Effector CD8-positive, alpha-beta T cell (primary cell): ENCODE results near the gene FUCA1.
"Not testable (repeated sequence)": the region's sequence is repeated elsewhere in the genome, so short reads cannot be mapped to it uniquely, and the experiment has no call there.

Experiments
- DNase-seq: peaks from one replicate; lab custom pipeline; 2025; lab: John Stamatoyannopoulos, UW

FUCA1 gene

DNA sequence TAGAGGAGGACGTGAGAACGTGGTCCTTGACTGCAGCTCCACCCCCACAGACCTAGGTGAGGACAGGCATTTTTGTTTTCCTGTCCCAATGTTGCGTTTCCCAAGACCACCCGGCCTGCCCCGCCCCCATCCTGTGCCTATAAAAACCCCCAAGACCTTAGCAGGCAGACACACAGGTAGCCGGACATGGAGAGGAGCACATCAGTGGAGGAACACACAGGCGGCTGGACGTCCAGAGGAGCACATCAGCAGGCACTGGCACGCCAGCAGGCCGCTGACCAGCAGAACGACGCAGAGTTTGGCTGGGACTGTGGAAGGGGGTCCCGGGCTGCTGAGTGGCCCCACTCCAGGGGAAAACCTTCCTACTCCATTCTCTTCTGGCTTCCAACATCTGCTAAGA, 30.2 kb downstream of the FUCA1 start:
- DNase-seq = no peak

GRCh38 chr1:23836037-23836436, 32.1 kb downstream of the FUCA1 start:
- DNase-seq = no peak

GRCh38 chr1:23834156-23834555, 33.9 kb downstream of the FUCA1 start:
- DNase-seq = not testable (repeated sequence)

DNA sequence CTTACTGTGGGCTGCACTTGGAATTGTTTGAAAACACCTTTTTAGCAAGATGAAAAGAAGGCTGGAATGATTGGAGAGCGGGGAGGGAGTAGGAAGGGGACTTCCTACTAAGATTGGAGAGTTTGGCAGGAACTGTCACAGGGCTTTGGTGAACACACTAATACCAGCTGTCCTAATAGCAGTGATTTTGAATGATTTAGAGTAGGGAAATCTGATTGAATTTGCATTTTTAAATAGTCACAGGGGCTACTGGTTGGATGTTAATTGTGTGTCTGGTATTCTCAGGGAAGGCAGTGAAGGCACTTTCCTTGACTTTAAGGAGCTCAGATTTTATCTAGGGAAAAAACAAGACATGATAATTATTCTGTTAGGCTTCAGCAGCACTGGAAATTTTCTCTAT, 40.4 kb downstream of the FUCA1 start:
- DNase-seq = no peak

DNA sequence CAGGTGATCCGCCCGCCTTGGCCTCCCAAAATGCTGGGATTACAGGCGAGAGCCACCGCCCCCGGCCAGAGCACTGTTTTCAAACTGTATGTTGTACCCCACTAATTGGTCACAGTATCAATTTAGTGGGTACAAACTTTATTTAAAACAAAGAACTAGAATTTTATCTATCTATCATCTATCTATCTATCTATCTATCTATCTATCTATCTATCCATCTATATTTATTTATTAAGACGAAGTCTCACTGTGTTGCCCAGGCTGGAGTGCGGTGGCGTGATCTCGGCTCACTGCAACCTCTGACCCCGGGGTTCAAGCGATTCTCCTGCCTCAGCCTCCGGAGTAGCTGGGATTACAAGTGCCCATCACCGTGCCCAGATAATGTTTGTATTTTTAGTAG, 41.5 kb downstream of the FUCA1 start:
- not testable (repeated sequence) for DNase-seq

DNA sequence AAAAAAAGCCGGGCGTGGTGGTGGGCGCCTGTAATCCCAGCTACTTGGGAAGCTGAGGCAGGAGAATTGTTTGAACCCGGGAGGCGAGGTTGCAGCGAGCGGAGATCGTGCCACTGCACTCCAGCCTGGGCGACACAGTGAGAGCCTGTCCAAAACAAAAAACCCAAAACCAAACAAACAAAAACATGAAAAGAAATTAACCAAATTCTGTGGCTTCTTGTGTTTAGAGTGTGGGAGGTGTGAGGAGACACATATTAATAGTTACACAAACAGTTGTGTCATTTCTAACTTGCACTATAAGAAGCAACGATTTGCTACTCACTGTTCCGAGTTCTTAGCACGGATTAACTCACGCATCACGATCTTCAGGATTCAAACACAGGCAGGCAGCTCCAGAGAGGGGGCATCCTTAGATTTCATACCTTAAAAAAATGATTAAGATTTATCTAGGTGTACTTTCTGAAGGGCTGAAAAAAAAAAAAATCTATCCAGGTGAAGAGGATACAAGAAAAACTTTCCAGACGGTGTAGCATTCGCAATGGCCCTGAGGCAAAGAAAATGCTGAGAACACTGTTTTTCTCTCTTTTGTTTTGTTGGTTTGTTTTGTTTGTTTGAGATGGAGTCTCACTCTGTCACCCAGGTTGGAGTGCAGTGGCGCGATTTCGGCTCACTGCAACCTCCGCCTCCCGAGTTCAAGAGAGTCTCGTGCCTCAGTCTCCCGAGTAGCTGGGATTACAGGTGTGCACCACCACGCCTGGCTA, 42.1 kb downstream of the FUCA1 start:
- DNase-seq = no peak

DNA sequence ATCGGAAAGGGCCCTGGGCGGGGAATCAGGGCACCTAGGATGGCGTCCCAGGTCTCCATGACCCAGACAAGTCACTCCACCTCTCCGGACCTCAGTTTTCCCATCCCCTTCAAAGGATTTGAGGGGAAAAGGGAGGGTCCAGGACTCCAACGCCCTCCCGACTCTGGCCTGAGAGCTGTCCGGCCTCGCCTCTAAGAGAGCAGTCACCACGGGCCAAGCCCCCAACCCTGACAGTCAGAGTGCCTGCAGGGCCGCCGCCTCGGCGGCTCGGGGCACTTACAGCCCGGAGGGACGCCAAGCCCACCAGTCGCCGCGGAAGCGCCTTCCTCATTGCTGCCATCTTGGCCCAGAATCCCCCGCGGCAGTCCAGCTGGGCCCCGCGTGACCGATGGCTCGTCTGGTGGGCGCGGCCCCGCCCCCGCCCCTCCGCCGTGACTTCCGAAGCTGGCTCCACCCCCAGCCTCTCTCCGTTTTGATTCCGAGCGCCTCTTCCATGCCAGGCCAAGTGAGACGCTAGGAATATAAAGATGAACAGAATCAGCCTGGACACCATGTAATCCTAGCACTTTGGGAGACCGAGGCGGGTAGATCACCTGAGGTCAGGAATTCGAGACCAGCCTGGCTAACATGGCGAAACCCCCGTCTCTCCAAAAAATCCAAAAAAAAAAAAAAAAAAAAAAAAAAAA, 42.9 kb downstream of the FUCA1 start, which contains the start of gene HMGCL:
HMGCL (minus strand) TSS at position 354 of the 686 bp plus-strand sequence; CDS start at position 340, 14 bp downstream.
- peak; percentile 83 for DNase-seq

GRCh38 chr1:23824711-23825075, 43.4 kb downstream of the FUCA1 start:
- no peak for DNase-seq

GRCh38 chr1:23823767-23824166, 44.3 kb downstream of the FUCA1 start:
- DNase-seq = no peak

DNA sequence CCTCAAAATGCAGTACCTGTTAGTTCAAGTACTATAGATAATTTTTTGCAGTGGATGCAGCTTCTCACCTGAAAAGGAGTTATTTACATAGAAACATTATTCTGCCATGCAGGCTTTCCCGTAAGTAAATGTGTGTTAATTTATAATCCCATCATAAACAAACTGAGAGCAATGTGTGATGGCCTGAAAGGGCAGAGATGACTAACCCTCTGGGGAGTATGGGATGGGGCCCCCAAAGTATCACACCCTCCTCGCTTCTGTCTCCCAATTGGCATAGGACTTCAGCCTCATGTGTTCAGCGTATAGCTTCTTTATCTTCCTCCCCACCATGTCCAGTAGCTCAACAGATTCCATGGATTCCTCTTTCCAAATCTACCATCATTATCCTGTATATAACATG, 50.5 kb downstream of the FUCA1 start:
- no peak for DNase-seq

GRCh38 chr1:23816906-23817305, 51.2 kb downstream of the FUCA1 start:
- DNase-seq = no peak

DNA sequence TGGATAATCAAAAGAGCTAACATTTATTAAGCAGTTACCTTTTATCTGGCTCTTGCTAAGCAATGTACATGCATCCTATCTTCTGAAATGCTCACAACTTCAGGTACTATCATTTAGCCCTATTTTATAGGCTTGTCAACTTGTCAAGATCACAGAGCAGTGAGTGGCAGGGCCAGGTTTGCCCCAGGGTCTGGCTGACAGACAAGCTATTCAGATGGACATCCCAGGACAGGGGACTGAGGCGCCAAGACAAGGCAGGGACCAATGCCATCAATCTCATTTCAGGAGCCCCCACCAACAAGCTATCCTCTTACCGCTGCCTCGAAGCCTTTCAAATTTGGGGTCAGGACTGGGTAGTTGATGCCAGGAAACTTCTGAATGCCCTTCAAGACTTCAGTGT, 51.7 kb downstream of the FUCA1 start:
- DNase-seq = no peak

GRCh38 chr1:23814016-23814415, 54.1 kb downstream of the FUCA1 start:
- DNase-seq = no peak

- peak; percentile 20 for DNase-seq
These were observed 57.1 kb downstream of the FUCA1 start for GRCh38 chr1:23810818-23811540.

DNA sequence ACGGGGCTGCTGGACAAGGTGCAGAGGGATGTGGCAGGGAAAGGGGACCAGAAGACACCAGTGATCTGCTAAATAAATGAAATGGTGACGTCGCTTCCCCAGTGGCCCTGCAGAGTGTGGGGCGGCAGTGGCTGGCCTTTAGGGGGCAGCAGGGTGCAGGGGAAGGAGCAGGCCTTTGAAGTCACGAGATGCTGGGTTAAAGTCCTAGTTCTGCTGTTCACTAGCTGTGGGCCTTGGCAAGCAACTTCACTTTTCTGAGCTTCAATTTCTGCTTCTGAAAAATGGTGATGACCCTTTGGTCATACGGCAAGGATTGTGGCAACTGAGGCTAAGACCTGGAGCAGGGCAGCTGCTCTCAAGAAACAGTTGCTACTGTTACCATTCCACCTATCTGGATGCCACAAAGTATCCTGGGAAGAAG, 58.3 kb downstream of the FUCA1 start:
- peak; percentile 63 for DNase-seq

DNA sequence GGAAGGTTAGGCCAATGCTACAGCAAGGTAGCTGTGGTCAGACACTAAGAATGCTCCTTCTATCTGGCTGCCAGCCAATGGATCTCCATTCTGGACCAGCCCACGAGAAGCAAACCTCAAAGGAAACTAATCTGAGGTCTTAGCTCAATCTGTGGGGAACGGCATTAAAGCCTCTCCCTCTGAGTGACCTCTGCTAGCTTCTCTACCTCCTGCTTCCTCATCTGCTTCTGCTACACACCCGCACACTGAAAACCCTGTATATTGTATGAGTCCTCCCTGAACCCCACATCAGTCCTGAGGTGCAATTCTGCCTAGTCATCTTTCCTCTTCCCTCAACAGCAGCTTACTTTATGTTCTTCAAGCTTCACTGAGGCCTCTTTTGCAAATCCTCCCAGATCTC, 60.6 kb downstream of the FUCA1 start:
- no peak for DNase-seq

GRCh38 chr1:23806280-23806679, 61.8 kb downstream of the FUCA1 start:
- no peak for DNase-seq

- no peak for DNase-seq
These were observed 63.1 kb downstream of the FUCA1 start for GRCh38 chr1:23805025-23805424.

- no peak for DNase-seq
These were observed 63.8 kb downstream of the FUCA1 start for GRCh38 chr1:23804183-23804835.

- DNase-seq = no peak
These were observed 64.4 kb downstream of the FUCA1 start for GRCh38 chr1:23803674-23804073.

GRCh38 chr1:23802809-23803342, 65.2 kb downstream of the FUCA1 start:
- DNase-seq = not testable (repeated sequence)

DNA sequence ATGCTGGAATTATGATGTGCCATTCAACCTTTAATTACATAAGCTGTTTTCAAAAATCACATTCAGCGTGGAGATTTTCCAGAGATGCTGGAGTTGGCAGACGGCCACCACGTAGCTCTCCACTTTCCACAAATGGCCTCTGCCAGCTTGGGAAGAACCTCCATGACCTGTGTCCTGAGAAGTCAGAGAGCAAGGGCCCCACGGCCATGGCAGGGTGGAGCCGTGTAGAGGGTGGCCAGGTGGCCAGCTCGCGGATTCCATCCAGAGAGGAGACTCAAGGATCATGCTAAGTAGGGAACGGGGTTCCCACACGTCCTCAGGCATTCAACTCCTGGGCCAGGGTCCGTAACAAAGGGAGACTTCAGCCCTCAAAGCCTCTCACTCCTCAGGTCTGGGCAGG, 66.2 kb downstream of the FUCA1 start:
- DNase-seq = no peak
